Lower leg skin (tissue), 3 donors: ENCODE results near the gene AKAP12.

ENCODE experiments used
- POLR2A ChIP-seq, 2 donors: fragments of 450-650 bp; IDR thresholded peaks; one replicate each; pipeline ENCODE4 v1.6.1; 2016 to 2017; ENCODE audit warnings: antibody characterized with exemption in 2 of 2, mild to moderate bottlenecking in 1 of 2, moderate library complexity in 1 of 2
- TF ChIP-seq, protein P1 (sequence below), 3 donors: fragments of 450-650 bp; IDR thresholded peaks; one replicate each; pipeline ENCODE4 v1.5.1; 2016; ENCODE audit warnings: antibody characterized with exemption in 3 of 3, mild to moderate bottlenecking in 3 of 3, moderate library complexity in 2 of 3

DNA sequence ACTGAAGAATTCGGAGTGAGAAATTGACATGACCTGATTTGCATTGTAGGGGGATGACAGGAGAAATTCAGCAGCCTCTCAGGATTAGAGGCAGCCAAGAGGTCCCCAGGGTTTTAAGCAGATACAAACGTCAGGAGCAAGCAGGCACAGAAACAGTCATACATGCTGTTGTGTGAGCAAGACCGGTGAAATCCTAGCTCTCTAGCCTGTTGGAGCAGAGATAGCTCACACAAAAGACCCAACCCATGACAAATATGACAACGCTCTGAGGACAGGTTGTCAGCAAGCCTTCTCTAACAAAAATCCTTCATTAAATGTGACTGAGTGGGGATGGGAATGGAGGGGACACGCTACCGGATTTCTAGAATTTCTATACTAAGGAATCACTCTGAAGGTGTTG, 23.0 kb upstream of the AKAP12 start:
- TF ChIP-seq, protein P1, sequence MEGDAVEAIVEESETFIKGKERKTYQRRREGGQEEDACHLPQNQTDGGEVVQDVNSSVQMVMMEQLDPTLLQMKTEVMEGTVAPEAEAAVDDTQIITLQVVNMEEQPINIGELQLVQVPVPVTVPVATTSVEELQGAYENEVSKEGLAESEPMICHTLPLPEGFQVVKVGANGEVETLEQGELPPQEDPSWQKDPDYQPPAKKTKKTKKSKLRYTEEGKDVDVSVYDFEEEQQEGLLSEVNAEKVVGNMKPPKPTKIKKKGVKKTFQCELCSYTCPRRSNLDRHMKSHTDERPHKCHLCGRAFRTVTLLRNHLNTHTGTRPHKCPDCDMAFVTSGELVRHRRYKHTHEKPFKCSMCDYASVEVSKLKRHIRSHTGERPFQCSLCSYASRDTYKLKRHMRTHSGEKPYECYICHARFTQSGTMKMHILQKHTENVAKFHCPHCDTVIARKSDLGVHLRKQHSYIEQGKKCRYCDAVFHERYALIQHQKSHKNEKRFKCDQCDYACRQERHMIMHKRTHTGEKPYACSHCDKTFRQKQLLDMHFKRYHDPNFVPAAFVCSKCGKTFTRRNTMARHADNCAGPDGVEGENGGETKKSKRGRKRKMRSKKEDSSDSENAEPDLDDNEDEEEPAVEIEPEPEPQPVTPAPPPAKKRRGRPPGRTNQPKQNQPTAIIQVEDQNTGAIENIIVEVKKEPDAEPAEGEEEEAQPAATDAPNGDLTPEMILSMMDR (IDR thresholded peaks at IDR 0.05), result no peak
- TF ChIP-seq POLR2A (IDR thresholded peaks at IDR 0.05), result no peak
